HFFc6 (cell line): ENCODE data around the gene SH3TC1. TPM values are rescaled to one million over a fixed set of nuclear protein-coding genes. Genes with fewer than 3 reads are reported as not detected.

Experiments used
- DNase-seq: peaks from one replicate; pipeline ENCODE4 v3.0.0-alpha.2; 2018
- H3K27ac Mint-ChIP-seq: 2 replicates; pipeline ENCODE4 v1.8.0; 2020; ENCODE audit warnings: mild to moderate bottlenecking, mixed read lengths
- H3K27me3 Mint-ChIP-seq: 2 replicates; pipeline ENCODE4 v1.8.0; 2021; ENCODE audit warnings: mild to moderate bottlenecking, moderate library complexity, mixed read lengths; ENCODE audit not compliant: insufficient read depth
- H3K36me3 Mint-ChIP-seq: 2 replicates; pipeline ENCODE4 v1.8.0; 2021; ENCODE audit warnings: low read depth, mixed read lengths
- H3K4me1 Mint-ChIP-seq: 2 replicates; pipeline ENCODE4 v1.8.0; 2020; ENCODE audit warnings: low read depth, mixed read lengths
- H3K4me3 Mint-ChIP-seq: 2 replicates; pipeline ENCODE4 v1.8.0; 2020; ENCODE audit warnings: mild to moderate bottlenecking, moderate library complexity, mixed read lengths
- H3K9me3 Mint-ChIP-seq: 2 replicates; pipeline ENCODE4 v1.8.0; 2020; ENCODE audit warnings: mild to moderate bottlenecking, mixed read lengths
- CTCF ChIP-seq: fragments of 200-600 bp; sonication (generic); IDR thresholded peaks from 2 replicates; pipeline ENCODE4 v1.5.0; 2021; ENCODE audit warnings: antibody characterized with exemption, mild to moderate bottlenecking
- total RNA-seq, 6 experiments: library from RNA; stranded (reverse); fragmentation: NEBNext Ultra II Directional; extraction: Animal tissue kit (Norgen Biotek cat#: 25700); gene quantifications; 2 replicates in 1 of 6; 3 replicates in 5 of 6; pipeline ENCODE4 v1.2.3, GENCODE V29; 2021

The SH3TC1 gene
- total RNA-seq, 6 experiments from 2014 or later, result 0.34 to 1.4 (median 0.86) TPM

GRCh38 chr4:8164687-8165086 is 34.4 kb upstream of the SH3TC1 start:
- TF ChIP-seq CTCF, result no peak
- no peak overlapping the region for H3K4me3 Mint-ChIP-seq
- DNase-seq, result no peak
- H3K9me3 Mint-ChIP-seq, result peaks cover 15% of the 10 kb centered on the region; the same call in 1 of the 2 replicates
- H3K27me3 Mint-ChIP-seq, result peaks cover 25% of the 10 kb centered on the region
- H3K4me1 Mint-ChIP-seq, result peaks cover under 1% of the 10 kb centered on the region; the same call in 1 of the 2 replicates
- peaks cover 6% of the 10 kb centered on the region; the same call in 1 of the 2 replicates for H3K36me3 Mint-ChIP-seq
- H3K27ac Mint-ChIP-seq, result no peak overlapping the region

- Mint-ChIP-seq H3K36me3 (peaks cover 6% of the 10 kb centered on the region; the same call in 1 of the 2 replicates), H3K4me1 (no peaks in the 10 kb centered on the region), H3K27ac (no peak overlapping the region), H3K4me3 (no peak overlapping the region), H3K9me3 (peaks cover 15% of the 10 kb centered on the region; the same call in 1 of the 2 replicates), H3K27me3 (peaks cover 31% of the 10 kb centered on the region)
- no peak for DNase-seq
- no peak for TF ChIP-seq CTCF
These were observed 33.7 kb upstream of the SH3TC1 start for GRCh38 chr4:8165374-8165896.

GRCh38 chr4:8167291-8167690 is 31.8 kb upstream of the SH3TC1 start:
- H3K27ac Mint-ChIP-seq, result no peak overlapping the region
- H3K4me1 Mint-ChIP-seq, result no peaks in the 10 kb centered on the region
- H3K27me3 Mint-ChIP-seq, result peaks cover 33% of the 10 kb centered on the region
- H3K9me3 Mint-ChIP-seq, result peaks cover 15% of the 10 kb centered on the region; the same call in 1 of the 2 replicates
- DNase-seq, result no peak
- no peak overlapping the region for H3K4me3 Mint-ChIP-seq
- peaks cover 6% of the 10 kb centered on the region; the same call in 1 of the 2 replicates for H3K36me3 Mint-ChIP-seq
- no peak for TF ChIP-seq CTCF

- DNase-seq, result no peak
- Mint-ChIP-seq H3K4me3 (no peak overlapping the region), H3K9me3 (peaks cover 15% of the 10 kb centered on the region; the same call in 1 of the 2 replicates), H3K27me3 (peaks cover 38% of the 10 kb centered on the region), H3K4me1 (no peaks in the 10 kb centered on the region), H3K36me3 (peaks cover 6% of the 10 kb centered on the region; the same call in 1 of the 2 replicates), H3K27ac (no peak overlapping the region)
- no peak for TF ChIP-seq CTCF
These were observed 31.3 kb upstream of the SH3TC1 start for GRCh38 chr4:8167815-8168214.

GRCh38 chr4:8168232-8168631 is 30.9 kb upstream of the SH3TC1 start:
- Mint-ChIP-seq H3K4me1 (no peaks in the 10 kb centered on the region), H3K36me3 (peaks cover 6% of the 10 kb centered on the region; the same call in 1 of the 2 replicates), H3K9me3 (peaks cover 15% of the 10 kb centered on the region; the same call in 1 of the 2 replicates), H3K4me3 (no peak overlapping the region), H3K27ac (no peak overlapping the region), H3K27me3 (peaks cover 42% of the 10 kb centered on the region)
- no peak for DNase-seq
- peak; percentile 78 for TF ChIP-seq CTCF
